ENCODE results near the gene INTS2. TPM values are rescaled to one million over a fixed set of nuclear protein-coding genes. Genes with fewer than 3 reads are reported as not detected.

The INTS2 gene
- total RNA-seq, 1 donor from 2014 or later: 11.2 TPM

GRCh38 chr17:61846761-61847375 lies 80.9 kb downstream of the INTS2 start:
- Mint-ChIP-seq H3K36me3 (ENCODE audit: unreplicated experiment) (peaks cover 9% of the 10 kb centered on the region), H3K4me3 (ENCODE audit: unreplicated experiment) (no peak overlapping the region), H3K27ac (ENCODE audit: unreplicated experiment) (no peak overlapping the region), H3K4me1 (ENCODE audit: unreplicated experiment) (peaks cover 6% of the 10 kb centered on the region), H3K9me3 (ENCODE audit: unreplicated experiment) (no peaks in the 10 kb centered on the region), H3K27me3 (ENCODE audit: unreplicated experiment) (no peaks in the 10 kb centered on the region)
- TF ChIP-seq CTCF (IDR thresholded peaks at IDR 0.05): no peak
- no peak for DNase-seq (ENCODE audit: extremely low spot score, unreplicated experiment)

- H3K9me3 Mint-ChIP-seq (ENCODE audit: unreplicated experiment): no peaks in the 10 kb centered on the region
- peaks cover 6% of the 10 kb centered on the region for H3K4me1 Mint-ChIP-seq (ENCODE audit: unreplicated experiment)
- no peak for TF ChIP-seq CTCF (IDR thresholded peaks at IDR 0.05)
- no peaks in the 10 kb centered on the region for H3K27me3 Mint-ChIP-seq (ENCODE audit: unreplicated experiment)
- no peak for DNase-seq (ENCODE audit: extremely low spot score, unreplicated experiment)
- no peak overlapping the region for H3K27ac Mint-ChIP-seq (ENCODE audit: unreplicated experiment)
- H3K36me3 Mint-ChIP-seq (ENCODE audit: unreplicated experiment): peaks cover 8% of the 10 kb centered on the region
- H3K4me3 Mint-ChIP-seq (ENCODE audit: unreplicated experiment): no peak overlapping the region
These were observed 81.7 kb downstream of the INTS2 start for GRCh38 chr17:61846088-61846487.

DNA sequence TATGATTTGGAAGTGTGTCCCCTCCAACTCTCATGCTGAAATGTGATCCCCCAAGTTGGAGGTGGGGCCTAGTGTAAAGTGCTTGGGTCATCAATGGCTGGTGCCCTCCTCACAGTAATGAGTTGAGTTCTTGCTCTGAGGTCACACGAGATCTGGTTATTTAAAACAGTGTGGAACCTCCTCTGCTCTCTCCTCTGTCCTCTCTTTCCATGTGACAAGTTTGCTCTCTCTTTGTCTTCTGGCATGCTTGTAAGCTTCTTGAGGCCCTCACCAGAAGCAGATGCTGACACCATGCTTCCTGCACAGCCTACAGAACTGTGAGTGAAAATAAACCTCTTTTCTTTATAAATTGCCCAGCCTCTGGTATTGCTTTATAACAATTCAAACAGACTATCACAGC lies 84.3 kb downstream of the INTS2 start:
- H3K9me3 Mint-ChIP-seq (ENCODE audit: unreplicated experiment): no peaks in the 10 kb centered on the region
- H3K27me3 Mint-ChIP-seq (ENCODE audit: unreplicated experiment): no peaks in the 10 kb centered on the region
- H3K4me1 Mint-ChIP-seq (ENCODE audit: unreplicated experiment): no peaks in the 10 kb centered on the region
- no peak for TF ChIP-seq CTCF (IDR thresholded peaks at IDR 0.05)
- no peak for DNase-seq (ENCODE audit: extremely low spot score, unreplicated experiment)
- H3K27ac Mint-ChIP-seq (ENCODE audit: unreplicated experiment): no peak overlapping the region
- H3K36me3 Mint-ChIP-seq (ENCODE audit: unreplicated experiment): peaks cover 8% of the 10 kb centered on the region
- no peak overlapping the region for H3K4me3 Mint-ChIP-seq (ENCODE audit: unreplicated experiment)

DNA sequence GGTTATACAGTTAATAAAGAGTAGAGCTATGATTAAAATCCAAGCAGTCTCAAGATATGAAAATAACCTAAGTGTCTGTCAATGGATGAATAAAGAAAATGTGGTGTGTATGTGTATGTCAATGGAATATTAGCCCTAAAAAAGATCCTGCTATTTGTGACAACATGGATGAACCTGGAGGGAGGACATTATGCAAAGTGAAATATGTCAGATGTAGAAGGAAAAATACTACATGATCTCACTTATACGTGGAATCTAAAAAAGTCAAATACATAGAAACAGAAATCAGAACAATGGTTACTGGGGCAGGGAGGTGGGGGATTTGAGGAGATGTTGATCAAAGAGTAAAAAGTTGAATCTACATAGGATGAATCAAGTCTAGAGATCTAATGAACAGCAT lies 84.9 kb downstream of the INTS2 start:
- no peaks in the 10 kb centered on the region for H3K4me1 Mint-ChIP-seq (ENCODE audit: unreplicated experiment)
- H3K9me3 Mint-ChIP-seq (ENCODE audit: unreplicated experiment): no peaks in the 10 kb centered on the region
- H3K27ac Mint-ChIP-seq (ENCODE audit: unreplicated experiment): no peak overlapping the region
- peaks cover 8% of the 10 kb centered on the region for H3K36me3 Mint-ChIP-seq (ENCODE audit: unreplicated experiment)
- H3K27me3 Mint-ChIP-seq (ENCODE audit: unreplicated experiment): no peaks in the 10 kb centered on the region
- no peak for TF ChIP-seq CTCF (IDR thresholded peaks at IDR 0.05)
- DNase-seq (ENCODE audit: extremely low spot score, unreplicated experiment): no peak
- no peak overlapping the region for H3K4me3 Mint-ChIP-seq (ENCODE audit: unreplicated experiment)

DNA sequence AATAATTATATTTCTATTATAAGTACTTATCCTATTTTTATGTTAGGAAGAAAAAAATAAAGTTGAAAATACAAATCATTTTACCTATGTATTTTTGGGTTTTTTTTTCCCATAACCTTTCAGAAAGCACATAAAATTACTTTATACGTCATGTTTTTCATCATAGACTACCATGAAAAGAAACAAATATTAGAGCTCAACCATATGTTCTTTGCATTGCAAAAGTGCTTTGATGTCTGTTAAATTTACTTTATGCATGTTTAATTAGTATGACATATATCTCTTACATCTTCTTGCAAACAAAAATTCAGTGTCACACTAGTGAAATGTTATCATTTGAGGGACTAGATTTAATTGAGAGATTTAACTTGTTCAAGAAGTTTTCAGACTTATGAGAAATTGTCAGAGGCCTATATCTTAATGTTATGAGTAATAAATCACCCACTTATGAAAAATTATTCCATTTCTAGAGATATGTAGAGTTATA lies 88.4 kb downstream of the INTS2 start:
- H3K4me3 Mint-ChIP-seq (ENCODE audit: unreplicated experiment): no peak overlapping the region
- H3K27ac Mint-ChIP-seq (ENCODE audit: unreplicated experiment): no peak overlapping the region
- TF ChIP-seq CTCF (IDR thresholded peaks at IDR 0.05): no peak
- H3K36me3 Mint-ChIP-seq (ENCODE audit: unreplicated experiment): peaks cover 2% of the 10 kb centered on the region
- DNase-seq (ENCODE audit: extremely low spot score, unreplicated experiment): no peak
- H3K9me3 Mint-ChIP-seq (ENCODE audit: unreplicated experiment): no peaks in the 10 kb centered on the region
- peaks cover 6% of the 10 kb centered on the region for H3K4me1 Mint-ChIP-seq (ENCODE audit: unreplicated experiment)
- no peaks in the 10 kb centered on the region for H3K27me3 Mint-ChIP-seq (ENCODE audit: unreplicated experiment)
